HepG2 (cell line): ENCODE data around the gene ZNF490. TPM values are rescaled to one million over a fixed set of nuclear protein-coding genes. Genes with fewer than 3 reads are reported as not detected.

ENCODE experiments used
- BCL6 ChIP-seq: IDR thresholded peaks from 2 replicates; pipeline ENCODE4 v1.6.1; 2016; ENCODE audit warnings: missing genetic modification reagents, missing compliant biosample characterization
- DMTF1 ChIP-seq: sonication (generic); formaldehyde crosslinking; IDR thresholded peaks from 2 replicates; pipeline ENCODE4 v1.4.0; 2020; ENCODE audit warnings: mild to moderate bottlenecking, missing genetic modification reagents
- ELF1 ChIP-seq: sonication (generic); formaldehyde crosslinking; IDR thresholded peaks from 2 replicates; pipeline ENCODE4 v1.4.0; 2020; ENCODE audit warnings: missing genetic modification reagents
- FOSL2 ChIP-seq: sonication (generic); formaldehyde crosslinking; IDR thresholded peaks from 2 replicates; pipeline ENCODE4 v1.4.0; 2020; ENCODE audit warnings: missing genetic modification reagents
- FOXA1 ChIP-seq, 2 experiments: fragments of 450-650 bp in 1 of 2; sonication (generic) in 1 of 2; formaldehyde crosslinking in 1 of 2; IDR thresholded peaks; 2 replicates each; pipeline versions ENCODE4 v1.4.0 to v1.6.1; 2016 to 2020; ENCODE audit warnings: missing genetic modification reagents in 1 of 2
- FOXA3 ChIP-seq: IDR thresholded peaks from 2 replicates; pipeline ENCODE4 v1.6.1; 2016; ENCODE audit warnings: missing genetic modification reagents, missing compliant biosample characterization
- HMGXB4 ChIP-seq, 2 experiments: sonication (generic) in 1 of 2; formaldehyde crosslinking in 1 of 2; IDR thresholded peaks; 2 replicates each; pipeline versions ENCODE4 v1.4.0 to v1.6.1; 2018 to 2020; ENCODE audit warnings: missing genetic modification reagents in 2 of 2, borderline replicate concordance in 1 of 2, low read depth in 1 of 2, mild to moderate bottlenecking in 1 of 2, missing biosample characterization in 1 of 2
- NR2F6 ChIP-seq, 2 experiments: IDR thresholded peaks; 2 replicates each; pipeline ENCODE4 v1.6.1; 2016; ENCODE audit warnings: antibody characterized with exemption in 1 of 2, mild to moderate bottlenecking in 1 of 2
- PRDM10 ChIP-seq: sonication (generic); formaldehyde crosslinking; IDR thresholded peaks from 2 replicates; pipeline ENCODE4 v1.4.0; 2020; ENCODE audit warnings: low read depth, missing genetic modification reagents
- SAP130 ChIP-seq: IDR thresholded peaks from 2 replicates; pipeline ENCODE4 v1.6.1; 2016; ENCODE audit warnings: low read depth
- SRSF9 ChIP-seq: fragments of 200-400 bp; formaldehyde crosslinking; IDR thresholded peaks from 2 replicates; pipeline ENCODE4 v1.6.1; 2018; ENCODE audit warnings: borderline replicate concordance, mild to moderate bottlenecking, low read depth, low read length; ENCODE audit not compliant: insufficient read depth, poor library complexity, severe bottlenecking
- SUZ12 ChIP-seq: fragments of 150-350 bp; IDR thresholded peaks from 2 replicates; pipeline ENCODE4 v1.6.1; 2014; ENCODE audit warnings: low read depth, low read length
- polyA plus RNA-seq, 8 experiments: library from polyadenylated mRNA; depleted of rRNA in 3 of 8; stranded (reverse) in 7 of 8; unstranded in 1 of 8; fragments of >200 nt; fragmentation: Illumina TruSeq in 4 of 8; extraction: Trizol in 4 of 8; gene quantifications; 2 replicates each; pipeline versions ENCODE4 v1.2.1 to v1.2.3, GENCODE V29; 2011 to 2016; ENCODE audit warnings: low read depth in 4 of 8, missing spikeins in 1 of 8, mixed read lengths in 1 of 8; ENCODE audit not compliant: insufficient read depth in 1 of 8
- total RNA-seq, 5 experiments: library from RNA; depleted of rRNA; stranded (reverse); fragments of >200 nt; fragmentation: Illumina TruSeq; extraction: Trizol; gene quantifications; 2 replicates each; pipeline ENCODE4 v1.2.3, GENCODE V29; 2016; ENCODE audit warnings: low read depth in 1 of 5
- TF ChIP-seq, protein P1 (sequence below): sonication (generic); formaldehyde crosslinking; IDR thresholded peaks from 2 replicates; pipeline ENCODE4 v1.5.0; 2020; ENCODE audit warnings: mild to moderate bottlenecking, missing genetic modification reagents, moderate library complexity
- TF ChIP-seq, protein P2 (sequence below), 2 experiments: sonication (generic) in 1 of 2; formaldehyde crosslinking in 1 of 2; IDR thresholded peaks; 2 replicates each; pipeline versions ENCODE4 v1.5.1 to v1.6.1; 2011 to 2020; ENCODE audit warnings: borderline replicate concordance in 1 of 2, low read depth in 1 of 2, low read length in 1 of 2, mild to moderate bottlenecking in 1 of 2, missing genetic modification reagents in 1 of 2, moderate library complexity in 1 of 2
- TF ChIP-seq, protein P3 (sequence below): sonication (generic); formaldehyde crosslinking; IDR thresholded peaks from 2 replicates; pipeline ENCODE4 v1.5.0; 2020; ENCODE audit warnings: mild to moderate bottlenecking, low read depth, missing genetic modification reagents, borderline replicate concordance

Gene ZNF490
- total and polyA plus RNA-seq, 2 of the 13 experiments (the other 11 are each of a cell fraction or from before 2014, with no cell fraction given) = 1.3 to 2.9 TPM

DNA sequence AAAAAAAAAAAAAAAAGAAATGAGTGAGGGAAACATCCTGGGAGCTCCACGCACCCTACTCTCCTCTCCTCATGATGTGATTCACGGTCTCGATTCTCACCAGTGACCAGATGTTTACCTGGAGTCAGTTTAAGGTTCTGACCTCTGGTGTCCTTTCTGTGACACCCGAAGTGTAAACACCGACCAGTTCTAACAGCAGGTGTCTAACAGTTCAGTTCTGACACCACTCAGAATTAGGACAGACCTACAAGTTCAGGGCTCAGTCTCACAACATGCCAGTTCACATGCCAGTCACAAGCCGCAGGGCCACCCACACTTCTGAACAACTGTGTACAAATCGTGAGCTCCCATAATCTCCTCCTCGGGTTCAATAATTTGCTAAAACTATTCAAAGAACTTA, 65.3 kb downstream of the ZNF490 start (continued):
- TF ChIP-seq, protein P1, sequence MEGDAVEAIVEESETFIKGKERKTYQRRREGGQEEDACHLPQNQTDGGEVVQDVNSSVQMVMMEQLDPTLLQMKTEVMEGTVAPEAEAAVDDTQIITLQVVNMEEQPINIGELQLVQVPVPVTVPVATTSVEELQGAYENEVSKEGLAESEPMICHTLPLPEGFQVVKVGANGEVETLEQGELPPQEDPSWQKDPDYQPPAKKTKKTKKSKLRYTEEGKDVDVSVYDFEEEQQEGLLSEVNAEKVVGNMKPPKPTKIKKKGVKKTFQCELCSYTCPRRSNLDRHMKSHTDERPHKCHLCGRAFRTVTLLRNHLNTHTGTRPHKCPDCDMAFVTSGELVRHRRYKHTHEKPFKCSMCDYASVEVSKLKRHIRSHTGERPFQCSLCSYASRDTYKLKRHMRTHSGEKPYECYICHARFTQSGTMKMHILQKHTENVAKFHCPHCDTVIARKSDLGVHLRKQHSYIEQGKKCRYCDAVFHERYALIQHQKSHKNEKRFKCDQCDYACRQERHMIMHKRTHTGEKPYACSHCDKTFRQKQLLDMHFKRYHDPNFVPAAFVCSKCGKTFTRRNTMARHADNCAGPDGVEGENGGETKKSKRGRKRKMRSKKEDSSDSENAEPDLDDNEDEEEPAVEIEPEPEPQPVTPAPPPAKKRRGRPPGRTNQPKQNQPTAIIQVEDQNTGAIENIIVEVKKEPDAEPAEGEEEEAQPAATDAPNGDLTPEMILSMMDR (CRISPR knock-in tag) = peak; percentile 11; the same call in 1 of the 2 replicates
- no peak for TF ChIP-seq FOSL2 (CRISPR knock-in tag)
- TF ChIP-seq, protein P2, sequence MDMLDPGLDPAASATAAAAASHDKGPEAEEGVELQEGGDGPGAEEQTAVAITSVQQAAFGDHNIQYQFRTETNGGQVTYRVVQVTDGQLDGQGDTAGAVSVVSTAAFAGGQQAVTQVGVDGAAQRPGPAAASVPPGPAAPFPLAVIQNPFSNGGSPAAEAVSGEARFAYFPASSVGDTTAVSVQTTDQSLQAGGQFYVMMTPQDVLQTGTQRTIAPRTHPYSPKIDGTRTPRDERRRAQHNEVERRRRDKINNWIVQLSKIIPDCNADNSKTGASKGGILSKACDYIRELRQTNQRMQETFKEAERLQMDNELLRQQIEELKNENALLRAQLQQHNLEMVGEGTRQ (IDR thresholded peaks at IDR 0.05; ENCODE audit: low read depth, low read length) = no peak
- TF ChIP-seq, protein P2 (CRISPR knock-in tag; IDR thresholded peaks at IDR 0.05; ENCODE audit: borderline replicate concordance) = no peak
- TF ChIP-seq SAP130 (CRISPR knock-in tag) = 0 out of 2 replicates have a peak, but pooled peaks have one; percentile 22
- no peak for TF ChIP-seq PRDM10 (CRISPR knock-in tag)
- no peak for TF ChIP-seq ELF1 (CRISPR knock-in tag)
- no peak for TF ChIP-seq NR2F6 (IDR thresholded peaks at IDR 0.05)
- peak; percentile 23; the same call in 1 of the 2 replicates for TF ChIP-seq NR2F6 (CRISPR knock-in tag; IDR thresholded peaks at IDR 0.05)
- TF ChIP-seq, protein P3, sequence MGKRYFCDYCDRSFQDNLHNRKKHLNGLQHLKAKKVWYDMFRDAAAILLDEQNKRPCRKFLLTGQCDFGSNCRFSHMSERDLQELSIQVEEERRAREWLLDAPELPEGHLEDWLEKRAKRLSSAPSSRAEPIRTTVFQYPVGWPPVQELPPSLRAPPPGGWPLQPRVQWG (CRISPR knock-in tag) = no peak
- no peak for TF ChIP-seq SRSF9
- TF ChIP-seq SUZ12 = no peak
- TF ChIP-seq BCL6 (CRISPR knock-in tag) = 0 out of 2 replicates have a peak, but pooled peaks have one; percentile 27
- no peak for TF ChIP-seq FOXA1 (IDR thresholded peaks at IDR 0.05)
- peak; percentile 64 for TF ChIP-seq FOXA1 (CRISPR knock-in tag; IDR thresholded peaks at IDR 0.05)
- no peak for TF ChIP-seq HMGXB4 (CRISPR knock-in tag; IDR thresholded peaks at IDR 0.05; ENCODE audit: borderline replicate concordance in 1 of 2, low read depth in 1 of 2)
- peak; percentile 68 for TF ChIP-seq FOXA3
- TF ChIP-seq DMTF1 (CRISPR knock-in tag) = no peak
